Right renal pelvis (tissue), 4 donors: ENCODE results near the gene DHX38. TPM values are rescaled to one million over a fixed set of nuclear protein-coding genes. Genes with fewer than 3 reads are reported as not detected.

Experiments
- DNase-seq, 4 donors: peaks; one replicate each; pipeline ENCODE4 v3.0.0-alpha.2; 2013; ENCODE audit warnings: low read depth in 4 of 4, low spot score in 3 of 4, missing footprints in 1 of 4
- polyA plus RNA-seq, 4 donors: library from polyadenylated mRNA; unstranded; fragments of 120-200 nt; gene quantifications; one replicate each; pipeline ENCODE4 v1.2.1, GENCODE V29; 2013; ENCODE audit not compliant: insufficient read length in 4 of 4

Gene DHX38
- polyA plus RNA-seq, 4 donors: 61.3 to 70.3 (median 63.3) TPM

- no peak for DNase-seq
These were observed 56.2 kb downstream of the DHX38 start for GRCh38 chr16:72149676-72150464.

GRCh38 chr16:72159386-72159785 lies 65.7 kb downstream of the DHX38 start:
- peak in 1 of 4 donors; percentile 3 for DNase-seq

- no peak for DNase-seq
These were observed 66.2 kb downstream of the DHX38 start for GRCh38 chr16:72159801-72160200.

GRCh38 chr16:72162105-72162692 lies 68.6 kb downstream of the DHX38 start:
- DNase-seq: no peak

Other genes with a start within 250 kb of the DHX38 start
- gene ATXN1L, start 247.9 kb upstream of the DHX38 start, polyA plus RNA-seq: 10 to 100 TPM; 36.5 to 38.7 (median 38.4) TPM
- 10 to 100 TPM; 20.2 to 27.0 (median 22.5) TPM for gene ZNF821, start 209.7 kb upstream of the DHX38 start, polyA plus RNA-seq
- gene IST1, start 198.3 kb upstream of the DHX38 start, polyA plus RNA-seq: 100 to 1,000 TPM; 253 to 320 (median 290) TPM
- gene PKD1L3, start 93.4 kb upstream of the DHX38 start, polyA plus RNA-seq: under 1 TPM; 0.06 to 0.13 (median 0.09) TPM
- gene DHODH, start 85.1 kb upstream of the DHX38 start, polyA plus RNA-seq: 10 to 100 TPM; 13.0 to 15.2 (median 14.2) TPM
- gene HP, start 39.3 kb upstream of the DHX38 start, polyA plus RNA-seq: 1 to 10 TPM in 1 of 4 donors, under 1 TPM in 3; 0.37 to 1.3 (median 0.56) TPM
- 1 to 10 TPM in 1 of 4 donors, under 1 TPM in 1, not detected in 2; 0.08 to 3.1 TPM for gene HPR, start 30.6 kb upstream of the DHX38 start, polyA plus RNA-seq
- 10 to 100 TPM; 18.9 to 21.7 (median 20.7) TPM for gene TXNL4B, start 227 bp upstream of the DHX38 start, polyA plus RNA-seq
- gene PMFBP1, start 78.3 kb downstream of the DHX38 start, polyA plus RNA-seq: 1 to 10 TPM; 3.2 to 3.8 (median 3.4) TPM